CD14-positive monocyte (primary cell): ENCODE data around the gene DNAJC7. TPM values are rescaled to one million over a fixed set of nuclear protein-coding genes. Genes with fewer than 3 reads are reported as not detected.

Experiments used
- DNase-seq, 3 donors: peaks; one replicate each; pipeline ENCODE4 v3.0.0-alpha.2; 2011 to 2022
- H2AFZ ChIP-seq: 2 replicates; pipeline ENCODE4 v1.6.0; 2012; ENCODE audit warnings: mild to moderate bottlenecking, low read depth, low read length, inconsistent platforms; ENCODE audit not compliant: insufficient read depth, poor library complexity, severe bottlenecking
- H3K27ac ChIP-seq, 2 donors: 1 replicate in 1 of 2; 2 replicates in 1 of 2; pipeline ENCODE4 v1.5.1; 2012 to 2013; ENCODE audit warnings: low read length in 2 of 2, control low read depth in 1 of 2, inconsistent platforms in 1 of 2, low read depth in 1 of 2, mild to moderate bottlenecking in 1 of 2
- H3K27me3 ChIP-seq, 2 donors: one replicate each; pipeline versions ENCODE4 v1.6.0 to v1.6.1; 2011 to 2013; ENCODE audit warnings: low read length in 2 of 2; ENCODE audit not compliant: control insufficient read depth in 2 of 2, insufficient read depth in 2 of 2
- H3K36me3 ChIP-seq, 2 donors: replicated peaks in 1 of 2; 1 replicate in 1 of 2; 2 replicates in 1 of 2; pipeline versions ENCODE4 v1.5.1 to v1.6.1; 2012 to 2013; ENCODE audit warnings: low read length in 2 of 2, control low read depth in 1 of 2, inconsistent platforms in 1 of 2, mild to moderate bottlenecking in 1 of 2; ENCODE audit not compliant: insufficient read depth in 2 of 2, control insufficient read depth in 1 of 2
- H3K4me1 ChIP-seq, 2 donors: 1 replicate in 1 of 2; 2 replicates in 1 of 2; pipeline versions ENCODE4 v1.5.1 to v1.6.1; 2012 to 2013; ENCODE audit warnings: low read length in 2 of 2, control low read depth in 1 of 2, inconsistent platforms in 1 of 2, mild to moderate bottlenecking in 1 of 2, moderate library complexity in 1 of 2; ENCODE audit not compliant: insufficient read depth in 2 of 2, control insufficient read depth in 1 of 2
- H3K4me2 ChIP-seq: replicated peaks from 2 replicates; pipeline ENCODE3; 2012; ENCODE audit warnings: low read length, moderate library complexity, mild to moderate bottlenecking; ENCODE audit not compliant: poor library complexity, severe bottlenecking; ENCODE audit errors: extremely low read depth
- H3K4me3 ChIP-seq, 3 experiments: fragments of 200-600 bp in 1 of 3; sonication (generic) in 1 of 3; replicated peaks in 1 of 3; 1 replicate in 2 of 3; 2 replicates in 1 of 3; pipeline ENCODE4 v1.5.1; 2011 to 2013; ENCODE audit warnings: low read length in 3 of 3, mild to moderate bottlenecking in 3 of 3, control low read depth in 2 of 3, low read depth in 2 of 3, inconsistent platforms in 1 of 3, moderate library complexity in 1 of 3
- H3K79me2 ChIP-seq: 2 replicates; pipeline ENCODE4 v1.6.0; 2012; ENCODE audit warnings: mild to moderate bottlenecking, control low read depth, inconsistent platforms, low read length, moderate library complexity; ENCODE audit not compliant: insufficient read depth
- H3K9ac ChIP-seq: 2 replicates; pipeline ENCODE4 v1.6.0; 2017; ENCODE audit warnings: low read length, mild to moderate bottlenecking; ENCODE audit not compliant: insufficient read depth, poor library complexity, severe bottlenecking
- H3K9me3 ChIP-seq, 2 donors: replicated peaks in 1 of 2; 1 replicate in 1 of 2; 2 replicates in 1 of 2; pipeline versions ENCODE4 v1.5.1 to v1.6.1; 2012 to 2013; ENCODE audit warnings: low read length in 2 of 2, control low read depth in 1 of 2; ENCODE audit not compliant: control insufficient read depth in 1 of 2, insufficient read depth in 1 of 2
- H4K20me1 ChIP-seq: 2 replicates; pipeline ENCODE4 v1.6.0; 2012; ENCODE audit warnings: mild to moderate bottlenecking, low read length, control low read depth, moderate library complexity; ENCODE audit not compliant: insufficient read depth
- H3K27ac Mint-ChIP-seq, 7 donors: one replicate each; pipeline ENCODE4 v1.8.0; 2020; ENCODE audit warnings: mild to moderate bottlenecking in 7 of 7, mixed read lengths in 7 of 7, moderate library complexity in 6 of 7, inconsistent platforms in 2 of 7
- H3K27me3 Mint-ChIP-seq, 3 donors: one replicate each; pipeline ENCODE4 v1.8.0; 2021 to 2022; ENCODE audit warnings: low read depth in 3 of 3, mild to moderate bottlenecking in 3 of 3, mixed read lengths in 3 of 3, moderate library complexity in 3 of 3, inconsistent platforms in 1 of 3
- H3K36me3 Mint-ChIP-seq, 2 donors: one replicate each; pipeline ENCODE4 v1.8.0; 2020; ENCODE audit warnings: mixed read lengths in 2 of 2, inconsistent platforms in 1 of 2, mild to moderate bottlenecking in 1 of 2
- H3K4me1 Mint-ChIP-seq: one replicate; pipeline ENCODE4 v1.8.0; 2020; ENCODE audit warnings: mild to moderate bottlenecking, mixed read lengths
- H3K4me3 Mint-ChIP-seq, 2 donors: one replicate each; pipeline ENCODE4 v1.8.0; 2020; ENCODE audit warnings: mild to moderate bottlenecking in 2 of 2, mixed read lengths in 2 of 2, moderate library complexity in 1 of 2
- H3K9me3 Mint-ChIP-seq, 7 donors: one replicate each; pipeline ENCODE4 v1.8.0; 2020 to 2022; ENCODE audit warnings: mixed read lengths in 7 of 7, mild to moderate bottlenecking in 6 of 7, moderate library complexity in 6 of 7, inconsistent platforms in 2 of 7
- WGBS: methylation state at CpG from one replicate; pipeline ENCODE4 v1.1.5; 2013; ENCODE audit warnings: missing lambda C conversion rate; ENCODE audit not compliant: insufficient coverage; 5-methylcytosine and 5-hydroxymethylcytosine counted together
- intact Hi-C, 2 donors: fragments of 100-400 bp; cut with micrococcal nuclease; formaldehyde crosslinking; loops; one replicate each; pipeline versions ENCODE4 v1.15.0 to v1.15.1; 2023
- polyA plus RNA-seq, 3 donors: library from polyadenylated mRNA; depleted of rRNA in 1 of 3; unstranded in 2 of 3; stranded (reverse) in 1 of 3; fragments of 300-500 nt in 2 of 3; fragments of >200 nt in 1 of 3; fragmentation: Illumina TruSeq in 2 of 3; gene quantifications; 1 replicate in 2 of 3; 2 replicates in 1 of 3; pipeline ENCODE4 v1.2.3, GENCODE V29; 2012 to 2021
- TF ChIP-seq, protein P1 (sequence below): fragments of 200-600 bp; IDR thresholded peaks from one replicate; pipeline ENCODE4 v1.8.0; 2022; ENCODE audit warnings: antibody characterized with exemption, mild to moderate bottlenecking

Gene DNAJC7
- polyA plus RNA-seq, 3 donors = 29.1 to 79.7 (median 59.6) TPM

DNA sequence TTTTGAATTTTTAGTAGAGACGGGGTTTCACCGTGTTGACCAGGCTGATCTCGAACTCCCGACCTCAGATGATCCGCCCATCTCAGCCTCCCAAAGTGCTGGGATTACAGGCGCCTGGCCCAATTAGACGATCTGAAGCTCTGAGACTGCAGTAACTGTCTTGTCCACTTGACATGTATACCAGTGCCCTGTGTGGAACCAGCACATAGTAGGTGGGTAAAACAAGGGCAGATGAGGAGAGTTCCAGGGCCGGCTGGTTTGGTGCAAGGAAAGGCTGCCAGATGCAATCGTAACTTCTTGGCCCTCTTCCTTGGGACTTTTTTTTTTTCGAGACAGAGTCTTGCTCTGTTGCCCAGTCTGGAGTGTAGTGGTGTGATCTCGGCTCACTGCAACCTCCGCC is 30.1 kb upstream of the DNAJC7 start:
- no peaks in the 10 kb centered on the region for H3K36me3 ChIP-seq
- no peak for DNase-seq
- H3K27me3 ChIP-seq = peaks cover 0 to 2% of the 10 kb centered on the region in 2 donors
- H3K4me2 ChIP-seq = no peak overlapping the region
- H2AFZ ChIP-seq = no peak overlapping the region
- no peaks in the 10 kb centered on the region for H3K9me3 ChIP-seq
- no peak overlapping the region for H3K27ac ChIP-seq
- Mint-ChIP-seq H3K27ac (no peak overlapping the region), H3K27me3 (peaks cover 9 to 19% (median 13%) of the 10 kb centered on the region in 3 donors), H3K9me3 (peaks cover 0 to 4% (median 0%) of the 10 kb centered on the region in 7 donors), H3K4me1 (peaks cover 14% of the 10 kb centered on the region), H3K36me3 (no peaks in the 10 kb centered on the region), H3K4me3 (no peak overlapping the region)
- intact Hi-C loops = no loop called here
- H3K9ac ChIP-seq = no peak overlapping the region
- H3K4me1 ChIP-seq = peaks cover 9 to 12% of the 10 kb centered on the region in 2 donors
- no peaks in the 10 kb centered on the region for H3K79me2 ChIP-seq
- no peaks in the 10 kb centered on the region for H4K20me1 ChIP-seq
- TF ChIP-seq, protein P1, sequence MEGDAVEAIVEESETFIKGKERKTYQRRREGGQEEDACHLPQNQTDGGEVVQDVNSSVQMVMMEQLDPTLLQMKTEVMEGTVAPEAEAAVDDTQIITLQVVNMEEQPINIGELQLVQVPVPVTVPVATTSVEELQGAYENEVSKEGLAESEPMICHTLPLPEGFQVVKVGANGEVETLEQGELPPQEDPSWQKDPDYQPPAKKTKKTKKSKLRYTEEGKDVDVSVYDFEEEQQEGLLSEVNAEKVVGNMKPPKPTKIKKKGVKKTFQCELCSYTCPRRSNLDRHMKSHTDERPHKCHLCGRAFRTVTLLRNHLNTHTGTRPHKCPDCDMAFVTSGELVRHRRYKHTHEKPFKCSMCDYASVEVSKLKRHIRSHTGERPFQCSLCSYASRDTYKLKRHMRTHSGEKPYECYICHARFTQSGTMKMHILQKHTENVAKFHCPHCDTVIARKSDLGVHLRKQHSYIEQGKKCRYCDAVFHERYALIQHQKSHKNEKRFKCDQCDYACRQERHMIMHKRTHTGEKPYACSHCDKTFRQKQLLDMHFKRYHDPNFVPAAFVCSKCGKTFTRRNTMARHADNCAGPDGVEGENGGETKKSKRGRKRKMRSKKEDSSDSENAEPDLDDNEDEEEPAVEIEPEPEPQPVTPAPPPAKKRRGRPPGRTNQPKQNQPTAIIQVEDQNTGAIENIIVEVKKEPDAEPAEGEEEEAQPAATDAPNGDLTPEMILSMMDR = no peak
- WGBS = 98% methylated on average over 7 of the region's 12 CpGs
- H3K4me3 ChIP-seq = no peak overlapping the region

DNA sequence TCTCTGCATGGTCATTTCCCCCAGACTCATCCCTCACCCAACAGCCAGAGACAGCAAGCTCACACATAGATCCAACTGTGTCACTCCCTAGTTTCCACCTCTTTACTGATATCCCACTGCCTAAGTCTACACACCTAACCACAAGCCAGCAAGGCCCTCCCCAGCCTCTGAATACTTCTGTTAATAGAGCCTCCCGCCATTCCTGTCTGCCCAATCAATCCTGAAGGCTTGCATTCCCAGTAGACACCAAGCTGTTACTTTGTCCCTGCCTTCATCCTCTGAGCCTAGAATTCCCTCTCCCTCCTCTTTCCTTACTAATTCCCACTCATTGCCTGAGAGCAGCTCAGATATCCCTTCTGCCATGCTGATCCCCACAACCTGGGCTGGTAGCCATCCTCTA is 28.5 kb upstream of the DNAJC7 start:
- Mint-ChIP-seq H3K36me3 (no peaks in the 10 kb centered on the region), H3K9me3 (peaks cover 0 to 1% (median 0%) of the 10 kb centered on the region in 7 donors), H3K4me3 (no peak overlapping the region), H3K4me1 (peaks cover 9% of the 10 kb centered on the region), H3K27me3 (peaks cover 3 to 6% (median 6%) of the 10 kb centered on the region in 3 donors), H3K27ac (no peak overlapping the region)
- TF ChIP-seq, protein P1 = no peak
- DNase-seq = no peak
- Histone ChIP-seq H3K27ac (no peak overlapping the region), H4K20me1 (no peaks in the 10 kb centered on the region), H3K4me3 (no peak overlapping the region), H3K27me3 (no peaks in the 10 kb centered on the region), H2AFZ (no peak overlapping the region), H3K9ac (no peak overlapping the region), H3K4me2 (no peak overlapping the region), H3K4me1 (peaks cover 5 to 7% of the 10 kb centered on the region in 2 donors), H3K9me3 (no peaks in the 10 kb centered on the region), H3K36me3 (no peaks in the 10 kb centered on the region), H3K79me2 (no peaks in the 10 kb centered on the region)
- intact Hi-C loops = no loop called here
- 90% methylated on average over 1 of the region's 1 CpG for WGBS
